AG09309 (cell line): ENCODE results near the gene RBBP8NL.

ENCODE experiments used
- DNase-seq: peaks from one replicate; pipeline ENCODE4 v3.0.0-alpha.2; 2010; ENCODE audit warnings: low read depth
- H3K4me3 ChIP-seq: 2 replicates; pipeline ENCODE4 v1.5.1; 2011; ENCODE audit warnings: mild to moderate bottlenecking, low read depth, low read length, moderate library complexity; ENCODE audit not compliant: control insufficient read depth
- CTCF ChIP-seq: IDR thresholded peaks from 2 replicates; pipeline ENCODE4 v1.5.1; 2011; ENCODE audit warnings: mild to moderate bottlenecking, low read depth, low read length, inconsistent platforms; ENCODE audit not compliant: insufficient read depth, control insufficient read depth; ENCODE audit errors: missing control alignments

Gene RBBP8NL

GRCh38 chr20:62407221-62407992 is 19.9 kb downstream of the RBBP8NL start, which contains the start of gene CABLES2:
CABLES2 (minus strand) TSS chr20:62407285; CDS start chr20:62407276, 9 bp downstream.
- no peak for TF ChIP-seq CTCF
- DNase-seq = peak; percentile 67
- H3K4me3 ChIP-seq = peak within 1 kb of the TSS; percentile 52

- peak overlapping the region; percentile 52 for H3K4me3 ChIP-seq
- TF ChIP-seq CTCF = no peak
- no peak for DNase-seq
Observed at GRCh38 chr20:62406635-62407176, 20.6 kb downstream of the RBBP8NL start.

GRCh38 chr20:62405981-62406513 is 21.3 kb downstream of the RBBP8NL start:
- DNase-seq = no peak
- TF ChIP-seq CTCF = no peak
- peak overlapping the region; percentile 52 for H3K4me3 ChIP-seq

GRCh38 chr20:62405108-62405980 is 22.0 kb downstream of the RBBP8NL start:
- no peak overlapping the region for H3K4me3 ChIP-seq
- peak; percentile 58 for TF ChIP-seq CTCF
- no peak for DNase-seq

GRCh38 chr20:62404761-62405107 is 22.6 kb downstream of the RBBP8NL start:
- H3K4me3 ChIP-seq = no peak overlapping the region
- no peak for TF ChIP-seq CTCF
- no peak for DNase-seq

GRCh38 chr20:62404112-62404665 is 23.1 kb downstream of the RBBP8NL start:
- no peak for DNase-seq
- no peak for TF ChIP-seq CTCF
- no peak overlapping the region for H3K4me3 ChIP-seq
